22Rv1 (cell line): ENCODE measurements around the gene SMCHD1.
"Not testable (repeated sequence)": the region's sequence is repeated elsewhere in the genome, so short reads cannot be mapped to it uniquely, and the experiment has no call there.

Experiments
- H3K27ac ChIP-seq: fragments of 450-650 bp; 2 replicates; pipeline ENCODE4 v1.5.1; 2017
- CTCF ChIP-seq: fragments of 450-650 bp; IDR thresholded peaks from 2 replicates; pipeline ENCODE4 v1.5.1; 2017; ENCODE audit warnings: mild to moderate bottlenecking
- ZFX ChIP-seq: fragments of 450-650 bp; IDR thresholded peaks from 2 replicates; pipeline ENCODE4 v1.6.1; 2017; ENCODE audit warnings: antibody characterized with exemption, borderline replicate concordance

SMCHD1 gene

GRCh38 chr18:2850816-2851215 lies 195.3 kb downstream of the SMCHD1 start:
- H3K27ac ChIP-seq: no peak overlapping the region
- TF ChIP-seq ZFX: no peak
- no peak for TF ChIP-seq CTCF

GRCh38 chr18:2851771-2852170 lies 196.2 kb downstream of the SMCHD1 start:
- no peak overlapping the region for H3K27ac ChIP-seq
- TF ChIP-seq CTCF (no peak), ZFX (no peak)

- not testable (repeated sequence) for H3K27ac ChIP-seq
Measured at GRCh38 chr18:2852460-2852859, 196.9 kb downstream of the SMCHD1 start.

GRCh38 chr18:2853173-2853925 lies 197.8 kb downstream of the SMCHD1 start:
- no peak overlapping the region for H3K27ac ChIP-seq
- TF ChIP-seq ZFX: no peak
- no peak for TF ChIP-seq CTCF

- TF ChIP-seq ZFX: no peak
- TF ChIP-seq CTCF: no peak
- H3K27ac ChIP-seq: no peak overlapping the region
Measured at GRCh38 chr18:2853926-2854664, 198.6 kb downstream of the SMCHD1 start.
